Panc1 (cell line): ENCODE results near the gene PSMD3. TPM values are rescaled to one million over a fixed set of nuclear protein-coding genes. Genes with fewer than 3 reads are reported as not detected.
A peak's percentile ranks its signal among the peaks of the same experiment; 100 is the strongest.

Experiments used
- ATAC-seq: fragments of 200-7000 bp; cut with Tn5 transposase; 2 replicates; pipeline ENCODE4 v1.9.1; 2020; ENCODE audit warnings: mild to moderate bottlenecking, moderate library complexity
- BruUV-seq: library from RNA; stranded (reverse); fragments of 400-500 nt; replicated peaks from 2 replicates; lab custom pipeline; 2021; lab: Mats Ljungman, UMichigan
- CTCF ChIA-PET: fragments of 300-600 bp; sonication (Branson Sonifier 250); formaldehyde crosslinking; loops from one replicate; lab custom pipeline; 2022; ENCODE audit warnings: antibody characterized with exemption; lab: Charles Lee
- POLR2A ChIA-PET: fragments of 300-600 bp; sonication (Branson Sonifier 250); formaldehyde crosslinking; loops from one replicate; lab custom pipeline; 2022; ENCODE audit warnings: antibody characterized with exemption; lab: Charles Lee
- DNase-seq: peaks from one replicate; pipeline ENCODE4 v3.0.0-alpha.2; 2010; ENCODE audit warnings: low read depth, low spot score
- H3K27ac ChIP-seq: 2 replicates; pipeline ENCODE4 v1.5.1; 2011; ENCODE audit warnings: mild to moderate bottlenecking, low read length, inconsistent platforms
- H3K27me3 ChIP-seq: fragments of 200-500 bp; sonication (Bioruptor generic); 2 replicates; pipeline ENCODE4 v1.6.0; 2014; ENCODE audit warnings: low read length, inconsistent platforms; ENCODE audit not compliant: control insufficient read depth, insufficient read depth
- H3K36me3 ChIP-seq: fragments of 200-500 bp; sonication (Bioruptor generic); 2 replicates; pipeline ENCODE4 v1.5.1; 2014; ENCODE audit warnings: inconsistent platforms, mild to moderate bottlenecking, low read length, moderate library complexity; ENCODE audit not compliant: control insufficient read depth, insufficient read depth
- H3K4me1 ChIP-seq: 2 replicates; pipeline ENCODE4 v1.5.1; 2011; ENCODE audit warnings: inconsistent platforms, mild to moderate bottlenecking, low read length, moderate library complexity; ENCODE audit not compliant: control insufficient read depth, insufficient read depth
- H3K4me3 ChIP-seq, 2 experiments: 2 replicates each; pipeline ENCODE4 v1.5.1; 2011 to 2012; ENCODE audit warnings: low read depth in 2 of 2, low read length in 2 of 2, mild to moderate bottlenecking in 2 of 2, inconsistent platforms in 1 of 2, moderate library complexity in 1 of 2
- H3K9me3 ChIP-seq: fragments of 200-500 bp; sonication (Bioruptor generic); 2 replicates; pipeline ENCODE4 v1.5.1; 2014; ENCODE audit warnings: low read depth, mild to moderate bottlenecking, inconsistent platforms, low read length, moderate library complexity; ENCODE audit not compliant: control insufficient read depth, insufficient read depth
- CTCF ChIP-seq: fragments of 450-650 bp; IDR thresholded peaks from 2 replicates; pipeline ENCODE4 v1.5.1; 2017; ENCODE audit warnings: mild to moderate bottlenecking
- POLR2AphosphoS5 ChIP-seq: IDR thresholded peaks from 2 replicates; pipeline ENCODE4 v1.6.1; 2012; ENCODE audit warnings: mild to moderate bottlenecking, low read depth, low read length, moderate library complexity
- REST ChIP-seq, 2 experiments: IDR thresholded peaks; 2 replicates each; pipeline ENCODE4 v1.6.1; 2011 to 2012; ENCODE audit warnings: low read depth in 2 of 2, control low read depth in 1 of 2, low read length in 1 of 2, mild to moderate bottlenecking in 1 of 2, moderate library complexity in 1 of 2; ENCODE audit not compliant: insufficient read depth in 1 of 2
- SIN3A ChIP-seq: IDR thresholded peaks from 2 replicates; pipeline ENCODE4 v1.6.1; 2012; ENCODE audit warnings: low read depth, mild to moderate bottlenecking, low read length, moderate library complexity, borderline replicate concordance; ENCODE audit not compliant: insufficient read depth
- TCF7L2 ChIP-seq: IDR thresholded peaks from 2 replicates; pipeline ENCODE4 v1.6.1; 2011; ENCODE audit warnings: mild to moderate bottlenecking, low read depth, low read length, inconsistent platforms
- in situ Hi-C: cut with HindIII; loops from 2 replicates; pipeline ENCODE4 v1.10.0; 2016; ENCODE audit warnings: low sequenced_read_pairs, low pct_unique_long_range_greater_than_20kb
- intact Hi-C: fragments of 100-400 bp; cut with micrococcal nuclease; formaldehyde crosslinking; loops from one replicate; pipeline ENCODE4 v1.10.0; 2022; ENCODE audit not compliant: unreplicated experiment
- total RNA-seq: library from RNA; stranded (reverse); gene quantifications from one replicate; pipeline ENCODE4 v1.2.1, GENCODE V29; 2021; ENCODE audit not compliant: unreplicated experiment

Gene PSMD3
- total RNA-seq, 1 experiment from 2014 or later, result 175 TPM

GRCh38 chr17:40038882-40039513 lies 58.4 kb downstream of the PSMD3 start:
- DNase-seq (no peak), ATAC-seq (peak; percentile 75)
- no peak overlapping the region for H3K27ac ChIP-seq
- in situ Hi-C loops, result no loop called here
- intact Hi-C loops, result no loop called here
- H3K9me3 ChIP-seq, result no peaks in the 10 kb centered on the region
- ChIA-PET CTCF (interaction anchor here (2.3 kb wide), 1 partner anchor 73 kb away, joined by 5 read pairs; no protein-coding TSS in a partner anchor), POLR2A (interaction anchor here (0.7 kb wide), 1 partner anchor 15 kb away, joined by 3 read pairs; the partner anchor contains the start of gene MED24)
- TF ChIP-seq SIN3A (no peak), REST (IDR thresholded peaks at IDR 0.05; ENCODE audit: insufficient read depth in 1 of 2, low read depth in 2 of 2, low read length in 1 of 2) (no peak), POLR2AphosphoS5 (no peak), TCF7L2 (no peak), CTCF (no peak; the same call in 1 of the 2 replicates)
- BruUV-seq, result no TSS peak
- H3K27me3 ChIP-seq, result no peaks in the 10 kb centered on the region
- peaks cover 8% of the 10 kb centered on the region; the same call in 1 of the 2 replicates for H3K4me1 ChIP-seq
- no peaks in the 10 kb centered on the region for H3K36me3 ChIP-seq
- no peak overlapping the region for H3K4me3 ChIP-seq

- Histone ChIP-seq H3K27ac (no peak overlapping the region), H3K9me3 (no peaks in the 10 kb centered on the region), H3K36me3 (no peaks in the 10 kb centered on the region), H3K4me1 (peaks cover 8% of the 10 kb centered on the region; the same call in 1 of the 2 replicates), H3K4me3 (no peak overlapping the region), H3K27me3 (no peaks in the 10 kb centered on the region)
- TF ChIP-seq CTCF (no peak), TCF7L2 (no peak), POLR2AphosphoS5 (no peak), SIN3A (no peak), REST (IDR thresholded peaks at IDR 0.05; ENCODE audit: insufficient read depth in 1 of 2, low read depth in 2 of 2, low read length in 1 of 2) (no peak)
- intact Hi-C loops, result no loop called here
- ChIA-PET CTCF (no interaction called here), POLR2A (no interaction called here)
- DNase-seq, result no peak
- in situ Hi-C loops, result no loop called here
- no peak for ATAC-seq
- TSS peak; percentile 61 for BruUV-seq
These were observed 60.6 kb downstream of the PSMD3 start for GRCh38 chr17:40041196-40041595.
